HepG2 (cell line): ENCODE measurements around the gene RABGAP1. TPM values are rescaled to one million over a fixed set of nuclear protein-coding genes. Genes with fewer than 3 reads are reported as not detected.

Experiments used
- ATAC-seq: fragments of 200-7000 bp; cut with Tn5 transposase; 3 replicates; pipeline ENCODE4 v1.9.1; 2020; ENCODE audit warnings: mild to moderate bottlenecking, moderate library complexity
- BruUV-seq: library from RNA; stranded (reverse); fragments of 400-500 nt; replicated peaks from 2 replicates; lab custom pipeline; 2021; lab: Mats Ljungman, UMichigan
- CTCF ChIA-PET: fragments of 300-600 bp; formaldehyde crosslinking; extraction: SDS; loops from one replicate; lab custom pipeline; 2021; ENCODE audit warnings: low total read pairs, inconsistent platforms, low intra/inter-chr PET ratio; lab: Yijun Ruan, JAX
- POLR2A ChIA-PET: fragments of 350-600 bp; sonication (Branson Sonifier 250); formaldehyde crosslinking; loops from one replicate; lab custom pipeline; 2020; ENCODE audit warnings: antibody characterized with exemption, inconsistent platforms; lab: Yijun Ruan, JAX
- DNase-seq: peaks from one replicate; pipeline ENCODE4 v3.0.0-alpha.2; 2015; ENCODE audit warnings: low spot score
- FAIRE-seq: peaks from 3 replicates; lab custom pipeline; 2011; peaks lifted over from hg19 to GRCh38; lab: Jason Lieb, UNC
- H2AFZ ChIP-seq: one replicate; pipeline ENCODE4 v1.6.1; 2011; ENCODE audit warnings: low read length, inconsistent platforms
- H3K27ac ChIP-seq: fragments of 300-600 bp; 3 replicates; pipeline ENCODE4 v1.8.0; 2011; ENCODE audit warnings: mixed run types, mild to moderate bottlenecking, mixed read lengths, low read length, inconsistent platforms; ENCODE audit not compliant: insufficient read depth; ENCODE audit errors: extremely low read length
- H3K27me3 ChIP-seq, 2 experiments: fragments of 200-600 bp in 1 of 2; 2 replicates in 1 of 2; 3 replicates in 1 of 2; pipeline versions ENCODE4 v1.6.0 to v1.8.0; 2011; ENCODE audit warnings: low read length in 2 of 2, mild to moderate bottlenecking in 2 of 2, moderate library complexity in 2 of 2, inconsistent platforms in 1 of 2; ENCODE audit not compliant: insufficient read depth in 2 of 2, control insufficient read depth in 1 of 2
- H3K36me3 ChIP-seq, 2 experiments: fragments of 200-600 bp in 1 of 2; replicated peaks in 1 of 2; 2 replicates in 1 of 2; 3 replicates in 1 of 2; pipeline versions ENCODE4 v1.5.1 to v1.8.0; 2011; ENCODE audit warnings: low read length in 2 of 2, inconsistent platforms in 1 of 2; ENCODE audit not compliant: insufficient read depth in 2 of 2, control insufficient read depth in 1 of 2
- H3K4me1 ChIP-seq: 2 replicates; pipeline ENCODE4 v1.5.1; 2012; ENCODE audit warnings: low read length, inconsistent platforms; ENCODE audit not compliant: insufficient read depth
- H3K4me2 ChIP-seq: 2 replicates; pipeline ENCODE4 v1.6.0; 2011; ENCODE audit warnings: low read depth, low read length, inconsistent platforms
- H3K4me3 ChIP-seq, 3 experiments: fragments of 200-600 bp in 1 of 3; sonication (generic), shearing (Covaris generic) in 1 of 3; replicated peaks in 1 of 3; 2 replicates each; pipeline ENCODE4 v1.5.1; 2011 to 2016; ENCODE audit warnings: low read length in 3 of 3, inconsistent platforms in 2 of 3, low read depth in 2 of 3, mild to moderate bottlenecking in 2 of 3, control low read depth in 1 of 3, mixed read lengths in 1 of 3; ENCODE audit not compliant: insufficient read depth in 1 of 3
- H3K79me2 ChIP-seq: one replicate; pipeline ENCODE4 v1.6.1; 2011; ENCODE audit warnings: low read length, inconsistent platforms; ENCODE audit not compliant: insufficient read depth
- H3K9ac ChIP-seq: 2 replicates; pipeline ENCODE4 v1.6.0; 2011; ENCODE audit warnings: mild to moderate bottlenecking, low read depth, low read length, inconsistent platforms; ENCODE audit not compliant: insufficient read depth
- H3K9me3 ChIP-seq: 2 replicates; pipeline ENCODE4 v1.5.1; 2012; ENCODE audit warnings: mild to moderate bottlenecking, low read length
- H4K20me1 ChIP-seq: 2 replicates; pipeline ENCODE4 v1.6.0; 2011; ENCODE audit warnings: inconsistent platforms, mild to moderate bottlenecking, low read length, moderate library complexity; ENCODE audit not compliant: insufficient read depth
- CBX2 ChIP-seq, 2 experiments: fragments of 200-600 bp in 1 of 2; sonication (generic); formaldehyde crosslinking in 1 of 2; IDR thresholded peaks; 2 replicates each; pipeline versions ENCODE4 v1.7.0 to v1.8.1; 2018 to 2022; ENCODE audit warnings: low read depth in 2 of 2, low read length in 1 of 2, mild to moderate bottlenecking in 1 of 2, missing genetic modification reagents in 1 of 2
- DDIT3 ChIP-seq: sonication (generic); formaldehyde crosslinking; IDR thresholded peaks from 2 replicates; pipeline ENCODE4 v1.4.0; 2020; ENCODE audit warnings: mild to moderate bottlenecking, missing genetic modification reagents
- KDM1A ChIP-seq: IDR thresholded peaks from 2 replicates; pipeline ENCODE4 v1.6.1; 2016; ENCODE audit warnings: missing compliant biosample characterization
- KLF15 ChIP-seq: sonication (generic); formaldehyde crosslinking; IDR thresholded peaks from 2 replicates; pipeline ENCODE4 v1.8.1; 2023; ENCODE audit warnings: borderline replicate concordance, mild to moderate bottlenecking, inconsistent platforms, missing genetic modification reagents, mixed read lengths
- MEIS1 ChIP-seq: sonication (generic); formaldehyde crosslinking; IDR thresholded peaks from 2 replicates; pipeline ENCODE4 v1.9.0; 2021; ENCODE audit warnings: mild to moderate bottlenecking, missing genetic modification reagents, moderate library complexity, borderline replicate concordance
- REXO4 ChIP-seq: sonication (generic); formaldehyde crosslinking; IDR thresholded peaks from 2 replicates; pipeline ENCODE4 v1.8.0; 2022; ENCODE audit warnings: missing genetic modification reagents, mild to moderate bottlenecking, borderline replicate concordance
- SRSF1 ChIP-seq: fragments of 200-400 bp; formaldehyde crosslinking; optimal IDR thresholded peaks from 2 replicates; pipeline ENCODE3; 2017; ENCODE audit warnings: mild to moderate bottlenecking, low read depth, low read length, moderate library complexity
- ZBTB43 ChIP-seq: sonication (generic); formaldehyde crosslinking; conservative IDR thresholded peaks from 2 replicates; pipeline ENCODE4 v1.4.0; 2020; ENCODE audit warnings: missing genetic modification reagents
- ZNF362 ChIP-seq: sonication (generic); formaldehyde crosslinking; IDR thresholded peaks from 2 replicates; pipeline ENCODE4 v1.4.0; 2020; ENCODE audit warnings: missing genetic modification reagents, mild to moderate bottlenecking, borderline replicate concordance
- ZNF616 ChIP-seq: sonication (generic); formaldehyde crosslinking; IDR thresholded peaks from 2 replicates; pipeline ENCODE4 v1.5.0; 2020; ENCODE audit warnings: low read depth, mild to moderate bottlenecking, missing genetic modification reagents
- ZNF710 ChIP-seq: sonication (generic); formaldehyde crosslinking; IDR thresholded peaks from 2 replicates; pipeline ENCODE4 v1.5.0; 2020; ENCODE audit warnings: mild to moderate bottlenecking, missing genetic modification reagents, borderline replicate concordance
- WGBS: methylation state at CpG from one replicate; pipeline ENCODE4 v1.1.6; 2017; ENCODE audit warnings: low lambda C conversion rate; 5-methylcytosine and 5-hydroxymethylcytosine counted together
- in situ Hi-C: cut with HindIII; loops from 2 replicates; pipeline ENCODE4 v1.10.0; 2017; ENCODE audit warnings: low pct_unique_long_range_greater_than_20kb; ENCODE audit not compliant: extremely low pct_ligation_motif_present
- intact Hi-C: fragments of 100-400 bp; cut with micrococcal nuclease; formaldehyde crosslinking; loops from one replicate; pipeline ENCODE4 v1.10.0; 2022; ENCODE audit not compliant: unreplicated experiment
- polyA plus RNA-seq, 8 experiments: library from polyadenylated mRNA; depleted of rRNA in 3 of 8; stranded (reverse) in 7 of 8; unstranded in 1 of 8; fragments of >200 nt; fragmentation: Illumina TruSeq in 4 of 8; extraction: Trizol in 4 of 8; gene quantifications; 2 replicates each; pipeline versions ENCODE4 v1.2.1 to v1.2.3, GENCODE V29; 2011 to 2016; ENCODE audit warnings: low read depth in 4 of 8, missing spikeins in 1 of 8, mixed read lengths in 1 of 8; ENCODE audit not compliant: insufficient read depth in 1 of 8
- total RNA-seq, 5 experiments: library from RNA; depleted of rRNA; stranded (reverse); fragments of >200 nt; fragmentation: Illumina TruSeq; extraction: Trizol; gene quantifications; 2 replicates each; pipeline ENCODE4 v1.2.3, GENCODE V29; 2016; ENCODE audit warnings: low read depth in 1 of 5
- TF ChIP-seq, protein P1 (sequence below): sonication (generic); formaldehyde crosslinking; IDR thresholded peaks from 2 replicates; pipeline ENCODE4 v1.4.0; 2020; ENCODE audit warnings: missing genetic modification reagents

RABGAP1 gene
- total and polyA plus RNA-seq, 2 of the 13 experiments (the other 11 are each of a cell fraction or from before 2014, with no cell fraction given) = 19.1 to 19.3 TPM

DNA sequence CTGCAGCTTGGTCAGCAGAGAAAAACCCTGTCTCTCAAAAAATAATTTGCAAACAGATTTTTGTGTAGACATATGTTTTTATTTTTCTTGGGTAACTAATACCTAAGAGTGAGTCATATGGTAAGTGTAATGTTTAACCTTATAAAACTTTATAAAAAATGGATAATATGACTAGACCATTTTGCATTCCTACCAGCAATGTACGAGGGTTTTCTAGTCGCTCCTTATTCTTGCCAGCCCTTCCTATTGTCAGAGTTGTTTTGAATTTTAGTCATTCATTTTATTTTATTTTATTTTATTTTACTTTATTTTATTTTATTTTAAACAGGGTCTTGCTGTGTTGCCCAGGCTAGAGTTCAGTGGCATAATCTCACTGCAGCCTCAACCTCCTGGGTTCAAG, 37.8 kb downstream of the RABGAP1 start (continued):
- TF ChIP-seq ZNF362 (CRISPR knock-in tag) = no peak
- TF ChIP-seq KDM1A (CRISPR knock-in tag) = no peak
- TF ChIP-seq ZBTB43 (CRISPR knock-in tag) = no peak
- TF ChIP-seq MEIS1 (CRISPR knock-in tag) = no peak
- TF ChIP-seq DDIT3 = no peak
- TF ChIP-seq, all 625 proteins: peak for 0

DNA sequence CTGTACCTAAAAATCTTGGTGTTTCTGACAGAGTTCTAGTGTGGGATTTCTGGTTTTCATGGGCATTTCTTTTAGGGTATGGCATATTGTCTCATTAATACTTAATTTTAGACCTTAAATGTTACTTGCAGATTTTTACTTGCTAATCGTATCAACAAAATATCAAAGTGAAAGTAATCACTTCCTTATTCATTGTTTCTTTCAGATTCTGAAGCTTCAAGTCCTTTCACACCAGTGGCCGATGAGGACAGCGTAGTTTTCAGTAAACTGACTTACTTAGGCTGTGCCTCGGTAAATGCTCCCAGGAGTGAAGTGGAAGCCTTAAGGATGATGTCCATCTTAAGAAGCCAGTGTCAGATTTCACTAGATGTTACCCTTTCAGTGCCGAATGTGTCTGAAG, 45.2 kb downstream of the RABGAP1 start:
- in situ Hi-C loops = no loop called here
- intact Hi-C loops = loop anchor here (5.0 kb wide), 1 partner anchor 74 kb away; the partner anchor contains the start of gene ZBTB6
- DNase-seq (no peak), FAIRE-seq (no peak), ATAC-seq (no peak)
- ChIA-PET POLR2A (no interaction called here), CTCF (no interaction called here)
- Histone ChIP-seq H3K4me2 (no peak overlapping the region), H3K9ac (no peak overlapping the region), H3K9me3 (no peaks in the 10 kb centered on the region), H3K4me1 (no peaks in the 10 kb centered on the region), H3K27me3 (no peaks in the 10 kb centered on the region), H4K20me1 (no peaks in the 10 kb centered on the region), H3K27ac (no peak overlapping the region), H3K36me3 (peaks cover 8 to 41% of the 10 kb centered on the region in 2 experiments), H3K79me2 (no peaks in the 10 kb centered on the region), H2AFZ (no peak overlapping the region), H3K4me3 (no peak overlapping the region)
- 97% methylated on average over 5 of the region's 5 CpGs for WGBS
- BruUV-seq = no TSS peak
- no peak for TF ChIP-seq ZNF616 (CRISPR knock-in tag)
- no peak for TF ChIP-seq KLF15
- TF ChIP-seq, protein P1, sequence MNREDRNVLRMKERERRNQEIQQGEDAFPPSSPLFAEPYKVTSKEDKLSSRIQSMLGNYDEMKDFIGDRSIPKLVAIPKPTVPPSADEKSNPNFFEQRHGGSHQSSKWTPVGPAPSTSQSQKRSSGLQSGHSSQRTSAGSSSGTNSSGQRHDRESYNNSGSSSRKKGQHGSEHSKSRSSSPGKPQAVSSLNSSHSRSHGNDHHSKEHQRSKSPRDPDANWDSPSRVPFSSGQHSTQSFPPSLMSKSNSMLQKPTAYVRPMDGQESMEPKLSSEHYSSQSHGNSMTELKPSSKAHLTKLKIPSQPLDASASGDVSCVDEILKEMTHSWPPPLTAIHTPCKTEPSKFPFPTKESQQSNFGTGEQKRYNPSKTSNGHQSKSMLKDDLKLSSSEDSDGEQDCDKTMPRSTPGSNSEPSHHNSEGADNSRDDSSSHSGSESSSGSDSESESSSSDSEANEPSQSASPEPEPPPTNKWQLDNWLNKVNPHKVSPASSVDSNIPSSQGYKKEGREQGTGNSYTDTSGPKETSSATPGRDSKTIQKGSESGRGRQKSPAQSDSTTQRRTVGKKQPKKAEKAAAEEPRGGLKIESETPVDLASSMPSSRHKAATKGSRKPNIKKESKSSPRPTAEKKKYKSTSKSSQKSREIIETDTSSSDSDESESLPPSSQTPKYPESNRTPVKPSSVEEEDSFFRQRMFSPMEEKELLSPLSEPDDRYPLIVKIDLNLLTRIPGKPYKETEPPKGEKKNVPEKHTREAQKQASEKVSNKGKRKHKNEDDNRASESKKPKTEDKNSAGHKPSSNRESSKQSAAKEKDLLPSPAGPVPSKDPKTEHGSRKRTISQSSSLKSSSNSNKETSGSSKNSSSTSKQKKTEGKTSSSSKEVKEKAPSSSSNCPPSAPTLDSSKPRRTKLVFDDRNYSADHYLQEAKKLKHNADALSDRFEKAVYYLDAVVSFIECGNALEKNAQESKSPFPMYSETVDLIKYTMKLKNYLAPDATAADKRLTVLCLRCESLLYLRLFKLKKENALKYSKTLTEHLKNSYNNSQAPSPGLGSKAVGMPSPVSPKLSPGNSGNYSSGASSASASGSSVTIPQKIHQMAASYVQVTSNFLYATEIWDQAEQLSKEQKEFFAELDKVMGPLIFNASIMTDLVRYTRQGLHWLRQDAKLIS = no peak
- no peak for TF ChIP-seq SRSF1
- no peak for TF ChIP-seq ZNF710 (CRISPR knock-in tag)
- no peak for TF ChIP-seq CBX2 (IDR thresholded peaks at IDR 0.05; ENCODE audit: low read depth, low read length)
- TF ChIP-seq CBX2 (CRISPR knock-in tag; IDR thresholded peaks at IDR 0.05; ENCODE audit: low read depth) = no peak
- TF ChIP-seq REXO4 (CRISPR knock-in tag) = no peak
